HG02610 (cell line): ENCODE measurements around the gene FARS2.

Source experiments
- ATAC-seq: cut with Tn5 transposase; IDR thresholded peaks from one replicate; pipeline ENCODE4 v1.9.1; 2021; ENCODE audit warnings: mild to moderate bottlenecking, moderate library complexity; ENCODE audit not compliant: unreplicated experiment

Gene FARS2

DNA sequence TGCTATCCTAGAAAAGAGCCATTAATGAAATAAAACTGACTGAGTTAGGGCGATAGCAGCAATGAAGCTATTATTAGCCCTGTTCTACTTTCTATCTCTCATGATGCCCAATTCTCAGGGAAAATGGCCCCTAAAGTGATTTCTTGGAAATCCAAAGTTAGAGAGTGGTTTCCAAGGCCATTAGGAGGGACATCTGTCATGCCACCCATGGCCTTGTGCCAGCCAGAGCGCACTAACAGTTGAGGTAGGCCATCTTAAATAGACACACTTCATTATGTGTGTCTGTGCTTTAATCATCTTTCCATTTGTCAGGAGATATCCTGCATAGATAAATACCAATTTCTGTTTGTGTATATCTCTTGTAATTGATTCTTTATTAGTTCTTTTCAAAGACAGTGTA, 483.8 kb downstream of the FARS2 start:
- no peak for ATAC-seq

GRCh38 chr6:5746053-5746758, 484.9 kb downstream of the FARS2 start:
- ATAC-seq, result no peak

GRCh38 chr6:5746759-5747130, 485.4 kb downstream of the FARS2 start:
- no peak for ATAC-seq

- no peak for ATAC-seq
Observed at GRCh38 chr6:5747379-5747778, 486.1 kb downstream of the FARS2 start.

DNA sequence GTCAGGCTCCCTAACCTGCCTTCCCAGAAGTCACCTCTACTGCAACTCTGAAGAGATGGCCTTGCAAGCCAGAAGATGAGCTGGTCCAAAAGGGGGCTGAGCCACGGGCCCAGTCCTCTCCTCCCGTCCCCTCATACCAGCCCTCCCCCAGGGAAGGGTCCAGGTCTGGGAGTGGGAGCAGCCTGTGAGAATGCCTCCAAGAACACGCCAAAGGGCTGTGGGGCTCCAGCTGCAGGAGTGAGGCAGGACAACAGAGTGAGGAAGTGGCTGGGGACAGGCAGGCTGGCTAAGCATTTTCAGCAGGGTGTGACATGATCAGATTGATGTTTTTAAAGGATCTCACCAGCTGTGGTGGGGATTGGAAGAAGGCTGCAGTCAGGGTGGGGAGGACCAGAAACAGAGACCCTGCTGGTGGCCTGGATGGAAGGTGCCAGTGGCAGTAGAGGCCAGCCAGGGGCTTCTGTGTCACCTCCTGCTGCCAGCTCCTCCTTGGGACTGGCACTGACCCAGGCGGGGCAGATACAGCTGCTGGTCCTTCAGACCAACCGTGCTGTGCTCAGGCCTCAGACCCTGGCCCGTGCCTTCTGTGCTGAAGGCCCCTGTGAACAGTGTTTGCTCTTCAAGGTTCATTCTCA, 487.8 kb downstream of the FARS2 start:
- ATAC-seq, result no peak

- no peak for ATAC-seq
Observed at GRCh38 chr6:5749651-5750215, 488.4 kb downstream of the FARS2 start.

DNA sequence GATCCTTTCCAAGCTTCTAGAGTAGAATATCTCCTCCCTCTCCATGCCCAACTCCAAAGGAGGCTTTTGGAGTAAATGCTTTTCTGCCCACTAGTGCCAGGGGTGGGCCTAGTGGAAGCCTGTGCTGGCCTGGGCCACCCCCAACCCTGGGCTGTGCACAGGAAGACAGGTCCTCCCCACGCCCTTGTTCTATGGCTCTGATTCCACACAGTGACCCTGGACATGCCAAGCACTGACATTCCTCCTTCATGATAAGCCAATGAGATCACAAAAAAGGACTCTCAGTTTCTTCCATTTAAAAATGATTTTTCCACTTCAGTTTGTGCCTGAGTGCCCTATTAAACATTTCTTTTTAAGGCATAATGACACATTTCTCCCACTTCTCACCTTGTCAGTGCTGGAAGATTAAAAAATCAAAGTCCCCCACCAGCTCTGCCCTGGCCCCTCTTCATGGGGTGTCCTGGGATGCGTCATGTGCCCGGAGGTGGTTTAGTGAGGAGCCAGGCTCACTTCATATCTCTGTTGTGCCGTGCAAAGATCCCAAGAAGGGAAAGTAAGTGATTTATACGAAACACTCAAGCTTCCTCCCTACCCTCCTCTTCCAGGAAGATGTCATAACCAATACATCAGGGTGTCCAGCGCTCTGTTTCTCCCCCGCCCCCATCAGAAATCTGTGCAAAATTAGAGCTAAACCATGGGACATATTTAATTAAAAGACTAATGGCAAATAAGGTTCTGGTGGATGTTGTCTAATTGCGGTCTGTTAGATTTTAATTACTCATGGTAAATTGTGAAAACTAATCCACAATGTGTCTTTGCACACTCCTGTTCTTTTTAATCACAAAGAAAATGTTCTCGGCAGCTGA, 490.4 kb downstream of the FARS2 start:
- ATAC-seq, result no peak

DNA sequence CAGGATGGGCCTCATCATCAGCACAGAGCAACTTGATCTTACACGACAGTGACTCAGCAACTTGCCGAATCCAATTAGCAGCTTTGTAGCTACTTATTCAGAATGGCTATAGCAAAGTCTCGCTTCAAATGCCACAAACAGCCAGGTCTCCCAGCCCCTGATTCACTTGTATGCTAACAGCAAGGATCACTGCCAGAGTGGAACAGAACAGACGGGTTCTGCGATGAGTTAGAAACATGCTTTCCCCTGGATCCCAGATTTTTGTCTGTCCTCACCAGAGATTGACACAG, 491.0 kb downstream of the FARS2 start:
- no peak for ATAC-seq

- no peak for ATAC-seq
Observed at GRCh38 chr6:5753209-5753608, 491.9 kb downstream of the FARS2 start.

GRCh38 chr6:5754904-5755303, 493.6 kb downstream of the FARS2 start:
- no peak for ATAC-seq

- no peak for ATAC-seq
Observed at GRCh38 chr6:5759571-5759970, 498.3 kb downstream of the FARS2 start.

DNA sequence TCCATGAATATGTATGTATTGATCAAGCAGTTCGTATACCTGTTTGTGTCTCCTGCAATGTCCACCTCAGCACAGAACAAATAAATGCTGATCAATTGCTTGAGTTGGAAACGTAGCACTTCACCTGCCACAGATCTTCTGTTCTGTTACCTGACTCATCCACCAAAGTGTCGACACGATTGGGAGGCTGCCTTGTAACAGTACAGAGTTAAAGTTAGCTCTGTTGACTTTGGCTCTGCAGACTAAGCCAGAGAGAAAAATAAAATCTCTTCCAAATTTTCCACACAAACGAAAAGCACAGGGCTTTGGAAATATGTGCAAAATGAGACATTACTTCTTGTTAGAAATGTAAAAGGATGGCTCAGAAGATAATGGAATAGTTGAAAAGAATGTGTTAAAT, 500.1 kb downstream of the FARS2 start:
- no peak for ATAC-seq

- no peak for ATAC-seq
Observed at GRCh38 chr6:5762561-5762968, 501.3 kb downstream of the FARS2 start.

DNA sequence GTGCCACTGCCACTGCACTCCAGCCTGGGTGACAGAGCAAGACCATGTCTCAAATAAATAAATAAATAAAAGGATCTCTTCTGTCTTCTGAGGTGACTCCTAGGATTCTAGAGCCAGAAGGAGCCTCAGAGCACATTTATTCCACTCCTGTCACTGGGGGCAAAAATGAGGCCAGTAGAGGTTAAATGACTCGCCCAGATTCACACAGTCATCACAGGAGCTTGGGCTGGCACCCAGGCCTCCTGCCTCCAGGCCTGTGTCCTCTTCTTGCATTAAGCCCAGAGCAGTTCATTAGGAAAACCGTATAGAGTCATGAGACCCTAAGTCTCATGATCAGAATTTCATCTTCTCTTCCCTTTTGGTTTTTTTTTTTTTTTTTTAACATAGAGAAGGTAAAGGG, 502.1 kb downstream of the FARS2 start:
- ATAC-seq, result no peak

DNA sequence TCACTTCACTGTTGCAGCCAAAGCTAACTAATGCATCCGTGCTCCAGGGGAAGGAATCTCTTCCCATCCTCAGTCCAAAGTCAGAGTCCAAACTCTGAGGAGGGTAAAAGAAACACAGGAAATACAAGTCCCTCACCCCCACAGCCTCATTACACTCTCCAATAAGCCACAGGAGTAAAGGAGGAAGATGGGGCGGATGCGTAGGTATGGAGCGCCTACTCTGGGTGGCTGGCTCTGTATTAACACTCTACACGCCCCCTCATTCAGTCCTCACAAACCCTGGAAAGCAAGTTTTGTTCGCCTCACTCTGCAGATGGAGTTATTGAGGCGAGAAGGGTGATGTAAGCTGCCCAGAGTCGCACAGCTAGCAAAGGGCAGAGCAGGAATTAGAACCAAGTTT, 502.6 kb downstream of the FARS2 start:
- no peak for ATAC-seq

DNA sequence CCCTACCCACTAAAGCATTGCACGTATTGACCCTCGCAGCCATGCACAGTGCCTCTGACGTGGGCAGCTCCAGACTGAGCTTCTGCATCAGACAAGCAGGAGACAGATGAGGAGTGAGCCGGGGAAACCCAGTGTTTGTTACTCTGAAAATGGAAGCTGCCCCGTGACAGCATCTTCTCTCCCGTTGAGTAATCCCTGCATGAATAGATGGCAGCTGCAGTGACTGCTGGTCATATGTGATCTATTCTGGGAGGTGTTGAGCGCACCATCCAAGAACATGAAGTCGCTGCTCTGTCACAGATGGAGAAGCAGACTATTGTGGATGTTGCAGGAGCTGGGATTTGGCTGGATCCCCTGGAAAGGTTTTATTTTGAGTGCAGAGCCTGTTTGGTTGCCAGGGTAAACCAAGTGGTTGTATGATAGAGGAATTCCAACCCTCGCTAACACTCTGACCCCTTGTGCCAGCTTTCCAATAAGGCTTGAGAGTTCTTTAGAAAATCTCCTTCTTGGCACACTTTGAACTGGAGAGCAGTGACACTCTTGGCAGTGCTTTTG, 503.2 kb downstream of the FARS2 start:
- no peak for ATAC-seq

GRCh38 chr6:5765141-5765760, 503.9 kb downstream of the FARS2 start:
- no peak for ATAC-seq

GRCh38 chr6:5766260-5766659, 504.9 kb downstream of the FARS2 start:
- no peak for ATAC-seq

DNA sequence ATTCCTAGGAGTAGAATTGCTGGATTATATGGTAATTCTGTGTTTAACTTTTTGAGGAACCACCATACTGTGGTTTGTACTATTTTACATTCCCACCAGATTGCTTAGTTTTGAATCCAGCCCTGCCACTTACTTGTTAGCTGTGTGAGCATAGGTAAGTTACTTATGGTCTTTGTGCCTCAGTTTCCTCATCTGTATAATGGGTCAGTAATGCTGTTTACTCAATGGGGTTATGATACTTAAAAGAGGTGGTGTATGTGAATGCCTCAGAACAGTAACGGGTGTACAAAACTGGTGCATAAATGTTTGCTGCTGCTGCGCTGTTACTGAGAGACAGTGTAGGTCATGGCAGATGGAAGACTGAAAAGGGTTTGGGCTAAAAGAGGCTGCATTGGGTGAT, 506.2 kb downstream of the FARS2 start:
- no peak for ATAC-seq

DNA sequence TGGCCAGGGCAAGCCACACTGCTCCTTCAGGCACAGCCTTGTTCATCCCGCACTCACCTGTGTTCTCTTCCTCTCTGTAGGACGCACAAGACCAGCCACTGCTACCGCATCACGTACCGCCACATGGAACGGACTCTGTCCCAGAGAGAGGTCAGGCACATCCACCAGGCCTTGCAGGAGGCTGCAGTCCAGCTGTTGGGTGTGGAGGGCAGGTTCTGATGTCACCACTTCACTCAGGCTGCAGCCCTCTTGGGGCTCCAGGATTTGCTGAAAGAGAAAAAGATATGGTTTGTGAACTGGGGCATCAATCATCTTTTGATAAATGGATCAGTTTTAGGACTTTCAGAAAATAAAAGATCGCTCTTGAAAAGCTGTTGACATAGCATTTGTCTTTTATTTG, 509.9 kb downstream of the FARS2 start:
- no peak for ATAC-seq

DNA sequence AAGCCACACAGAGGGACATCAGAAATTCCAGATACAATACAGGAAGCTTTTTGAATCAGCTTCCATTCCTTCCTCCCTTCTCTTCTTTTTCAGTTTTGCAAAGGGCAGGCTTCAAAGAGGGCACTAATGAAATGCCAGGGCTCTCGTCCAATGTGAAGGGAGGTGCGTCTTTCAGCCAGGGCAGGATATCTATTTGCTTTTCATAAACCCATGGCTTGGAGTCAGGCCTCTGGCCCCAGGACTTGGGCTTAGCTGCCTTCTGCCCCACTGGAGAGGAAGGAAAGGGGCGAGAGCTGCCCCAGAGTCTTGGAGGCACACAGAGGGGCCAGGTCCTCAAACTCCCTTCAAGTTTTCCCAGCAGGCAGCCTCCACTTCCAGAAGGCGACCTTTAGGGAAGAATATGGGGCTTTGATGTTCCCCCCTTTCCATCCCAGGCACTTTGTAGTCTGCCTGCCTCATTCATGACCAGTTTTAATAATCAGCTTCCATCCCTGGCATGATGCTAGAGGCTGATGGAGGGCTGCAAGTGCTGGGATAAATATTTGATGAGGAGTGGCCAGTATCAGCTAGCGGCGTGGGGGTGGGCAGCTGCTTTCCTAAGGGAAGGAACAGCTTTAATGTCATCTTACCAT, 510.6 kb downstream of the FARS2 start:
- ATAC-seq, result no peak
